H1 (cell line): ENCODE measurements around the gene MCUB. TPM values are rescaled to one million over a fixed set of nuclear protein-coding genes. Genes with fewer than 3 reads are reported as not detected.

Source experiments
- CTCF ChIA-PET: fragments of 300-600 bp; sonication (Branson Sonifier 250); formaldehyde crosslinking; loops from one replicate; lab custom pipeline; 2021; ENCODE audit not compliant: partially characterized antibody; lab: Charles Lee
- POLR2A ChIA-PET: fragments of 300-600 bp; sonication (Branson Sonifier 250); formaldehyde crosslinking; loops from one replicate; lab custom pipeline; 2021; ENCODE audit warnings: inconsistent platforms; ENCODE audit not compliant: partially characterized antibody; lab: Charles Lee
- DNase-seq, 2 experiments: peaks; one replicate each; pipeline versions ENCODE4 v3.0.0 to v3.0.0-alpha.2; 2010 to 2022; ENCODE audit warnings: low spot score in 2 of 2, low read depth in 1 of 2, mixed read lengths in 1 of 2
- FAIRE-seq: peaks from 2 replicates; lab custom pipeline; 2011; peaks lifted over from hg19 to GRCh38; lab: Jason Lieb, UNC
- H2AFZ ChIP-seq: 2 replicates; pipeline ENCODE4 v1.8.1; 2012; ENCODE audit warnings: low read length, inconsistent platforms
- H2AK5ac ChIP-seq: 2 replicates; pipeline ENCODE4 v1.6.1; 2013; ENCODE audit warnings: low read depth, low read length
- H2BK120ac ChIP-seq: replicated peaks from 2 replicates; pipeline ENCODE3; 2013; ENCODE audit warnings: low read depth, low read length, inconsistent platforms
- H2BK12ac ChIP-seq: 2 replicates; pipeline ENCODE4 v1.6.1; 2013; ENCODE audit warnings: low read depth, low read length
- H2BK15ac ChIP-seq: 2 replicates; pipeline ENCODE4 v1.6.1; 2013; ENCODE audit warnings: low read length
- H2BK20ac ChIP-seq: 2 replicates; pipeline ENCODE4 v1.6.1; 2013; ENCODE audit warnings: low read length
- H2BK5ac ChIP-seq: 2 replicates; pipeline ENCODE4 v1.6.1; 2013; ENCODE audit warnings: low read depth, low read length
- H3K14ac ChIP-seq: 2 replicates; pipeline ENCODE4 v1.6.1; 2013; ENCODE audit warnings: inconsistent platforms; ENCODE audit not compliant: insufficient read length
- H3K18ac ChIP-seq: 2 replicates; pipeline ENCODE4 v1.6.1; 2013; ENCODE audit warnings: low read length; ENCODE audit errors: extremely low read depth
- H3K23ac ChIP-seq: 2 replicates; pipeline ENCODE4 v1.6.1; 2013; ENCODE audit warnings: inconsistent platforms; ENCODE audit not compliant: insufficient read length
- H3K23me2 ChIP-seq: 2 replicates; pipeline ENCODE4 v1.6.1; 2013; ENCODE audit warnings: low read depth, low read length
- H3K27ac ChIP-seq: 2 replicates; pipeline ENCODE4 v1.6.1; 2011; ENCODE audit warnings: low read depth, low read length, inconsistent platforms
- H3K27me3 ChIP-seq, 4 experiments: replicated peaks in 1 of 4; 1 replicate in 1 of 4; 2 replicates in 3 of 4; pipeline versions ENCODE4 v1.6.1 to v1.8.1; 2011 to 2013; ENCODE audit warnings: low read length in 3 of 4, mild to moderate bottlenecking in 3 of 4, inconsistent platforms in 2 of 4, mixed read lengths in 2 of 4, moderate library complexity in 1 of 4; ENCODE audit not compliant: control insufficient read depth in 3 of 4, insufficient read depth in 3 of 4; ENCODE audit errors: extremely low read depth in 1 of 4
- H3K36me3 ChIP-seq, 4 experiments: 2 replicates each; pipeline versions ENCODE4 v1.6.1 to v1.8.1; 2011 to 2013; ENCODE audit warnings: mild to moderate bottlenecking in 4 of 4, low read length in 3 of 4, moderate library complexity in 2 of 4, control low read depth in 1 of 4, inconsistent platforms in 1 of 4; ENCODE audit not compliant: insufficient read depth in 4 of 4, control insufficient read depth in 2 of 4
- H3K4ac ChIP-seq: replicated peaks from 2 replicates; pipeline ENCODE3; 2013; ENCODE audit warnings: low read length, low read depth, mixed read lengths, inconsistent platforms; ENCODE audit not compliant: insufficient read length
- H3K4me1 ChIP-seq, 4 experiments: replicated peaks in 1 of 4; 1 replicate in 1 of 4; 2 replicates in 3 of 4; pipeline versions ENCODE4 v1.6.1 to v1.8.1; 2011 to 2013; ENCODE audit warnings: low read length in 3 of 4, inconsistent platforms in 2 of 4, mixed read lengths in 1 of 4; ENCODE audit not compliant: insufficient read depth in 4 of 4, control insufficient read depth in 3 of 4
- H3K4me2 ChIP-seq, 2 experiments: 2 replicates each; pipeline versions ENCODE4 v1.6.1 to v1.8.1; 2011 to 2013; ENCODE audit warnings: low read depth in 2 of 2, low read length in 2 of 2, control low read depth in 1 of 2, inconsistent platforms in 1 of 2, mild to moderate bottlenecking in 1 of 2; ENCODE audit not compliant: insufficient read depth in 1 of 2
- H3K4me3 ChIP-seq, 4 experiments: fragments of 200-600, 300-600 bp in 1 of 4; sonication (generic), shearing (Covaris generic), sonication (Bioruptor Twin) in 1 of 4; 2 replicates each; pipeline versions ENCODE4 v1.5.1 to v1.8.1; 2011 to 2016; ENCODE audit warnings: low read length in 4 of 4, low read depth in 3 of 4, control low read depth in 2 of 4, inconsistent platforms in 2 of 4, mild to moderate bottlenecking in 2 of 4, mixed read lengths in 1 of 4, moderate library complexity in 1 of 4; ENCODE audit not compliant: insufficient read depth in 2 of 4; ENCODE audit errors: extremely low read depth in 1 of 4
- H3K56ac ChIP-seq: replicated peaks from 2 replicates; pipeline ENCODE3; 2013; ENCODE audit warnings: low read depth, mild to moderate bottlenecking, mixed read lengths, low read length, inconsistent platforms; ENCODE audit not compliant: insufficient read length
- H3K79me1 ChIP-seq: 2 replicates; pipeline ENCODE4 v1.6.1; 2013; ENCODE audit warnings: low read depth, low read length, control low read depth
- H3K79me2 ChIP-seq, 2 experiments: 2 replicates each; pipeline versions ENCODE4 v1.6.1 to v1.8.1; 2012 to 2013; ENCODE audit warnings: low read length in 2 of 2, mild to moderate bottlenecking in 2 of 2, inconsistent platforms in 1 of 2; ENCODE audit not compliant: insufficient read depth in 2 of 2, control insufficient read depth in 1 of 2
- H3K9ac ChIP-seq, 4 experiments: replicated peaks in 1 of 4; 1 replicate in 1 of 4; 2 replicates in 3 of 4; pipeline versions ENCODE4 v1.6.1 to v1.8.1; 2011 to 2013; ENCODE audit warnings: low read depth in 3 of 4, low read length in 3 of 4, control low read depth in 2 of 4, mild to moderate bottlenecking in 2 of 4, moderate library complexity in 2 of 4, inconsistent platforms in 1 of 4; ENCODE audit errors: extremely low read depth in 1 of 4
- H3K9me3 ChIP-seq, 2 experiments: 2 replicates each; pipeline versions ENCODE4 v1.6.1 to v1.8.1; 2012 to 2013; ENCODE audit warnings: mild to moderate bottlenecking in 2 of 2, moderate library complexity in 2 of 2, control low read depth in 1 of 2, inconsistent platforms in 1 of 2, low read depth in 1 of 2, low read length in 1 of 2, mixed read lengths in 1 of 2; ENCODE audit not compliant: insufficient read depth in 2 of 2
- H4K20me1 ChIP-seq, 2 experiments: replicated peaks in 1 of 2; 2 replicates each; pipeline versions ENCODE3 to v1.8.1; 2011 to 2013; ENCODE audit warnings: inconsistent platforms in 2 of 2, low read length in 2 of 2, mild to moderate bottlenecking in 1 of 2; ENCODE audit not compliant: insufficient read depth in 2 of 2, control insufficient read depth in 1 of 2
- H4K5ac ChIP-seq: 2 replicates; pipeline ENCODE4 v1.6.1; 2013; ENCODE audit warnings: low read length, low read depth, mixed read lengths, inconsistent platforms; ENCODE audit not compliant: insufficient read length
- H4K8ac ChIP-seq: 2 replicates; pipeline ENCODE4 v1.8.0; 2013; ENCODE audit warnings: mild to moderate bottlenecking, moderate library complexity, low read length, inconsistent platforms; ENCODE audit not compliant: insufficient read depth; ENCODE audit errors: extremely low read depth
- H4K91ac ChIP-seq: replicated peaks from 2 replicates; pipeline ENCODE3; 2013; ENCODE audit warnings: low read length, mixed read lengths, inconsistent platforms; ENCODE audit not compliant: insufficient read length
- ATF3 ChIP-seq: IDR thresholded peaks from 2 replicates; pipeline ENCODE4 v1.6.1; 2011; ENCODE audit warnings: low read depth, mild to moderate bottlenecking, low read length; ENCODE audit not compliant: insufficient read depth
- CREB1 ChIP-seq: IDR thresholded peaks from 2 replicates; pipeline ENCODE4 v1.6.1; 2012; ENCODE audit warnings: inconsistent platforms
- CTCF ChIP-seq, 3 experiments: IDR thresholded peaks; 1 replicate in 2 of 3; 2 replicates in 1 of 3; pipeline versions ENCODE4 v1.5.1 to v1.6.1; 2011; ENCODE audit warnings: low read length in 3 of 3, mild to moderate bottlenecking in 3 of 3, inconsistent platforms in 2 of 3, low read depth in 1 of 3, moderate library complexity in 1 of 3; ENCODE audit not compliant: insufficient read depth in 1 of 3; ENCODE audit errors: control extremely low read depth in 1 of 3
- E2F6 ChIP-seq: IDR thresholded peaks from 2 replicates; pipeline ENCODE4 v1.6.1; 2012; ENCODE audit warnings: inconsistent platforms
- JUN ChIP-seq: IDR thresholded peaks from 2 replicates; pipeline ENCODE4 v1.6.1; 2011; ENCODE audit warnings: low read depth, mild to moderate bottlenecking, improper control_type of control experiment, low read length
- MAFK ChIP-seq: IDR thresholded peaks from 2 replicates; pipeline ENCODE4 v1.6.1; 2012; ENCODE audit warnings: low read depth, mild to moderate bottlenecking, improper control_type of control experiment, low read length
- MAX ChIP-seq: IDR thresholded peaks from 2 replicates; pipeline ENCODE4 v1.6.1; 2012; ENCODE audit warnings: inconsistent platforms
- TAF7 ChIP-seq: optimal IDR thresholded peaks from 2 replicates; pipeline ENCODE3; 2011; ENCODE audit warnings: low read depth, mild to moderate bottlenecking, inconsistent platforms, low read length, moderate library complexity, borderline replicate concordance
- WGBS, 2 experiments: shearing (Covaris generic) in 1 of 2; methylation state at CpG; one replicate each; pipeline versions ENCODE4 v1.1.6 to v1.1.7; 2013 to 2015; ENCODE audit warnings: low lambda C conversion rate in 2 of 2, mixed read lengths in 2 of 2, inconsistent platforms in 1 of 2, low coverage in 1 of 2, missing lambda C conversion rate in 1 of 2; ENCODE audit not compliant: insufficient replicate concordance in 2 of 2, insufficient coverage in 1 of 2, insufficient read length in 1 of 2; ENCODE audit errors: extremely low coverage in 1 of 2, missing lambda C conversion rate in 1 of 2; 5-methylcytosine and 5-hydroxymethylcytosine counted together
- polyA plus RNA-seq, 7 experiments: library from polyadenylated mRNA; depleted of rRNA in 3 of 7; stranded (reverse) in 5 of 7; unstranded in 2 of 7; fragments of >200 nt in 5 of 7; fragments of 200-250 nt in 2 of 7; gene quantifications; 1 replicate in 5 of 7; 2 replicates in 1 of 7; 4 replicates in 1 of 7; pipeline versions ENCODE4 v1.2.1 to v1.2.3, GENCODE V29; 2011 to 2013; ENCODE audit warnings: missing spikeins in 2 of 7, mixed read lengths in 2 of 7
- total RNA-seq: library from RNA; stranded (reverse); fragmentation: NEBNext Ultra II Directional; extraction: Animal tissue kit (Norgen Biotek cat#: 25700); gene quantifications from 2 replicates; pipeline ENCODE4 v1.2.1, GENCODE V29; 2021

The MCUB gene
- total and polyA plus RNA-seq, 2 of the 8 experiments (the other 6 are each of a cell fraction or from before 2014, with no cell fraction given), result 15.2 to 19.4 TPM

GRCh38 chr4:109682875-109683274 lies 122.8 kb downstream of the MCUB start:
- Histone ChIP-seq H2AFZ (no peak overlapping the region), H4K91ac (no peak overlapping the region), H3K23ac (no peak overlapping the region), H2BK120ac (no peak overlapping the region), H3K23me2 (no peaks in the 10 kb centered on the region), H2BK12ac (no peak overlapping the region), H4K5ac (no peak overlapping the region), H3K79me2 (no peaks in the 10 kb centered on the region), H3K4me2 (peak overlapping the region; percentile 35 to 63; a peak in 2 of 4 replicates), H4K20me1 (no peaks in the 10 kb centered on the region), H3K27me3 (no peaks in the 10 kb centered on the region), H3K9ac (no peak overlapping the region), H3K14ac (no peak overlapping the region), H3K4me3 (no peak overlapping the region), H3K27ac (no peak overlapping the region), H4K8ac (no peak overlapping the region), H3K4me1 (peaks cover 0 to 7% (median 3%) of the 10 kb centered on the region in 4 experiments; a peak in 3 of 7 replicates), H2BK5ac (no peak overlapping the region), H3K56ac (no peak overlapping the region), H3K36me3 (peaks cover 0 to 9% (median 1%) of the 10 kb centered on the region in 4 experiments; a peak in 2 of 8 replicates), H3K18ac (no peak overlapping the region; the same call in 1 of the 2 replicates), H3K9me3 (peaks cover 0 to 15% of the 10 kb centered on the region in 2 experiments; a peak in 2 of 4 replicates), H2BK20ac (no peak overlapping the region), H3K4ac (no peak overlapping the region), H2AK5ac (no peak overlapping the region), H2BK15ac (no peak overlapping the region), H3K79me1 (no peaks in the 10 kb centered on the region)
- FAIRE-seq, result no peak
- ChIA-PET POLR2A (interaction anchor here (1.2 to 1.6 kb wide), 2 partner anchors 17 to 19 kb away, joined by 3 to 5 read pairs; no protein-coding TSS in a partner anchor), CTCF (interaction anchor here (0.6 to 1.6 kb wide), 5 partner anchors 16 to 250 kb away, joined by 3 to 4 read pairs (median 3); no protein-coding TSS in a partner anchor)
- TF ChIP-seq E2F6 (no peak), CTCF (IDR thresholded peaks at IDR 0.05; ENCODE audit: control extremely low read depth in 1 of 3, insufficient read depth in 1 of 3, low read depth in 1 of 3, low read length in 3 of 3) (no peak), TAF7 (no peak), ATF3 (no peak), CREB1 (no peak), MAFK (no peak), MAX (no peak), JUN (no peak)
- DNase-seq, result no peak
- WGBS, 2 experiments, result 66% methylated on average over 2 of the region's 2 CpGs; no CpG with 5 or more reads in 1 of the 2 experiments
